Measurements from ENCODE around the gene CLNS1A.

Gene CLNS1A

DNA sequence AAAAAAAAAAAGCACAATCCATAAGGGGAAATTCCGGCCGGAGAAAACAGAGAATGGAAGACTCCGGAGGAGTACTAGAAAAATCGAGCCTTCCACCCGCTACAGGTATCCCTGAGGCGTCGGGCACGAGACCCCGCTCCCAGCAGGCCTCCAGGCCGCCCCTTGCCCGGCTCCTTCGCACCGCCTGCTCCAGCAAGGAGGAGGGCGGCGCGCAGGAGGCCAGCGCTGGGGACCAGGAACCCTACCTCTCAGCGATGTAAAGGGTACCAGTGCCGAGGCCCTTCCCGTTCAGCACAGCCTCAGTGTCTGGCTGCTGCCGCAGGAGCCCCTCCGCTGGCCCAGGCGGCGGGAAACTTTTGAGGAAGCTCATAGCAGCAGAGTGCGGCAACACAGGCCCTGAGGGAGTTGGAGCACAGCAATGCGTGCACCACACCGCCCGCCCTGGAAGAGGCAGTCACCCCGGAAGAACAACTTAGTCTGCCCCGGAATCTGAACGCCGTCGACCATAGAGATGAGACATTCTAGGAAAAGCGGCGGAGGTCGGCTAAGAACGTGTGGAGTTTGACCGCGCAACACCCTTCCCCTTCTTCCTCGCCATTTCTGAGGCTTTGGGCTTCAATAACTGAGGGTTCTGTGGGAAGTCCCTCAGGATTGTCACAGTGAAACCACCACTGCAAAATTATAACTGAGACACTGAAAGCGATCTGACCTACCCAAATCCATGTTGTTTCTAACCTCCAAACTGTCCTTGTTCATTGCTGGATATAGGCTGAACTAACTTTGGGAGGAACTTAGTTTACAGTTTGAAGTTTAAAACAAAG lies at the start of gene CLNS1A:
Gene CLNS1A (minus strand): TSS at position 450 of the 821 bp plus-strand sequence. CDS start 80 bp downstream, at position 370.
- Histone ChIP-seq H3K4me2 (ENCODE audit: low read length) (peak within 1 kb of the TSS; percentile 91), H3K36me3 (replicated peaks; ENCODE audit: low read depth, low read length) (peaks cover 20% of the 10 kb centered on the region), H3K27me3 (ENCODE audit: low read depth, low read length) (no peaks in the 10 kb centered on the region), H3K27ac (ENCODE audit: low read length) (peak within 1 kb of the TSS; percentile 68), H3K9me3 (ENCODE audit: insufficient read depth, low read length) (no peaks in the 10 kb centered on the region), H3K79me2 (ENCODE audit: low read length) (peaks cover 58% of the 10 kb centered on the region), H4K20me1 (ENCODE audit: insufficient read depth, low read length) (no peaks in the 10 kb centered on the region), H3K4me3 (ENCODE audit: low read length) (peak within 1 kb of the TSS; percentile 92), H3K4me1 (ENCODE audit: low read length) (peaks cover 13% of the 10 kb centered on the region), H3K9ac (ENCODE audit: low read length) (peak within 1 kb of the TSS; percentile 87), H2AFZ (ENCODE audit: low read depth, low read length) (peak within 1 kb of the TSS; percentile 99)
- TF ChIP-seq, protein P1, sequence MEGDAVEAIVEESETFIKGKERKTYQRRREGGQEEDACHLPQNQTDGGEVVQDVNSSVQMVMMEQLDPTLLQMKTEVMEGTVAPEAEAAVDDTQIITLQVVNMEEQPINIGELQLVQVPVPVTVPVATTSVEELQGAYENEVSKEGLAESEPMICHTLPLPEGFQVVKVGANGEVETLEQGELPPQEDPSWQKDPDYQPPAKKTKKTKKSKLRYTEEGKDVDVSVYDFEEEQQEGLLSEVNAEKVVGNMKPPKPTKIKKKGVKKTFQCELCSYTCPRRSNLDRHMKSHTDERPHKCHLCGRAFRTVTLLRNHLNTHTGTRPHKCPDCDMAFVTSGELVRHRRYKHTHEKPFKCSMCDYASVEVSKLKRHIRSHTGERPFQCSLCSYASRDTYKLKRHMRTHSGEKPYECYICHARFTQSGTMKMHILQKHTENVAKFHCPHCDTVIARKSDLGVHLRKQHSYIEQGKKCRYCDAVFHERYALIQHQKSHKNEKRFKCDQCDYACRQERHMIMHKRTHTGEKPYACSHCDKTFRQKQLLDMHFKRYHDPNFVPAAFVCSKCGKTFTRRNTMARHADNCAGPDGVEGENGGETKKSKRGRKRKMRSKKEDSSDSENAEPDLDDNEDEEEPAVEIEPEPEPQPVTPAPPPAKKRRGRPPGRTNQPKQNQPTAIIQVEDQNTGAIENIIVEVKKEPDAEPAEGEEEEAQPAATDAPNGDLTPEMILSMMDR (IDR thresholded peaks at IDR 0.05; ENCODE audit: low read depth, low read length), result no peak
- no peak for TF ChIP-seq EZH2phosphoT487 (IDR thresholded peaks at IDR 0.05; ENCODE audit: low read depth)

DNA sequence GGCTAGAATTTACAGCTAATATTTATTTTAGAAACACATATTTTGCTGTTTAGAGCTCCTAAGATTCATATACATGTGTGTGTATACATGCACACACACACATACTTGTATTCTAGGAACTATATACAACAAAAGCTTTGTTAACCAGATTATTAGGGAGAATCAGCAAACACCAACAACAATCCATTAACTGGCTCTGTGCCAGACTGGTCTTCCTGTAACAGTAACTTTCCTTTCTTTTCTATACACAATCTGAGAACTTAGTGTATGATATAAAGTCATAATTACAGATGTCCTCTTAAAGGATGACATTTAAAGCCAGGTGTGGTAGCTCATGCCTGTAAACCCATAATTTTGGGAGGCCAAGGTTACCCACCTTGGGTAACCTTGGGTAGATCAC lies 49.5 kb upstream of the CLNS1A start:
- H3K4me3 ChIP-seq (ENCODE audit: low read length), result no peak overlapping the region
- no peaks in the 10 kb centered on the region for H3K79me2 ChIP-seq (ENCODE audit: low read length)
- TF ChIP-seq EZH2phosphoT487 (IDR thresholded peaks at IDR 0.05; ENCODE audit: low read depth), result no peak
- TF ChIP-seq, protein P1 (IDR thresholded peaks at IDR 0.05; ENCODE audit: low read depth, low read length), result no peak
- H2AFZ ChIP-seq (ENCODE audit: low read depth, low read length), result no peak overlapping the region
- no peak overlapping the region for H3K27ac ChIP-seq (ENCODE audit: low read length)
- no peaks in the 10 kb centered on the region for H3K4me1 ChIP-seq (ENCODE audit: low read length)
- peaks cover 43% of the 10 kb centered on the region for H3K36me3 ChIP-seq (replicated peaks; ENCODE audit: low read depth, low read length)
- H3K27me3 ChIP-seq (ENCODE audit: low read depth, low read length), result no peaks in the 10 kb centered on the region
- no peak overlapping the region for H3K9ac ChIP-seq (ENCODE audit: low read length)
- H4K20me1 ChIP-seq (ENCODE audit: insufficient read depth, low read length), result no peaks in the 10 kb centered on the region
- H3K4me2 ChIP-seq (ENCODE audit: low read length), result no peak overlapping the region
- H3K9me3 ChIP-seq (ENCODE audit: insufficient read depth, low read length), result no peaks in the 10 kb centered on the region

DNA sequence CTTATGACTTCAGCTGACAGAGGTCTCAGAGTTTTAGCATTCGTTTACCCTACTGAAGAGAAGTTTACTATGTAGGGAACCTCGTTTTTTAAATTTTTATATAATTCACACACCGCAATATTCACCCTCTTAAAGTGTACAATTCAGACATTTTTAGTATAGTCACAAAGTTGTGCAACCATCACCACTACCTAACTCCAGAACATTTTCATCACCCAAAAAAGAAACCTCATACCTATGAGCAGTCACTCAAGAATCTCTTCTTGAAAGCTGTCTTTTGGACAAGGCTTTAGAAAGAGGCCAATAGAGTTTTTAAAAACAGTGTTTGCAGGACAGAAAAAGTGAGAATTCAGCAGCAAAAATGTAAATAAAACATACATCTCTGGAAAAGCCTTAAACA lies 39.5 kb upstream of the CLNS1A start:
- H3K4me1 ChIP-seq (ENCODE audit: low read length), result no peaks in the 10 kb centered on the region
- H3K27ac ChIP-seq (ENCODE audit: low read length), result no peak overlapping the region
- H4K20me1 ChIP-seq (ENCODE audit: insufficient read depth, low read length), result no peaks in the 10 kb centered on the region
- peaks cover 60% of the 10 kb centered on the region for H3K36me3 ChIP-seq (replicated peaks; ENCODE audit: low read depth, low read length)
- H3K79me2 ChIP-seq (ENCODE audit: low read length), result no peaks in the 10 kb centered on the region
- no peak overlapping the region for H3K9ac ChIP-seq (ENCODE audit: low read length)
- no peak overlapping the region for H3K4me3 ChIP-seq (ENCODE audit: low read length)
- no peak overlapping the region for H2AFZ ChIP-seq (ENCODE audit: low read depth, low read length)
- H3K4me2 ChIP-seq (ENCODE audit: low read length), result no peak overlapping the region
- H3K27me3 ChIP-seq (ENCODE audit: low read depth, low read length), result no peaks in the 10 kb centered on the region
- TF ChIP-seq, protein P1 (IDR thresholded peaks at IDR 0.05; ENCODE audit: low read depth, low read length), result no peak
- TF ChIP-seq EZH2phosphoT487 (IDR thresholded peaks at IDR 0.05; ENCODE audit: low read depth), result no peak
- no peaks in the 10 kb centered on the region for H3K9me3 ChIP-seq (ENCODE audit: insufficient read depth, low read length)

DNA sequence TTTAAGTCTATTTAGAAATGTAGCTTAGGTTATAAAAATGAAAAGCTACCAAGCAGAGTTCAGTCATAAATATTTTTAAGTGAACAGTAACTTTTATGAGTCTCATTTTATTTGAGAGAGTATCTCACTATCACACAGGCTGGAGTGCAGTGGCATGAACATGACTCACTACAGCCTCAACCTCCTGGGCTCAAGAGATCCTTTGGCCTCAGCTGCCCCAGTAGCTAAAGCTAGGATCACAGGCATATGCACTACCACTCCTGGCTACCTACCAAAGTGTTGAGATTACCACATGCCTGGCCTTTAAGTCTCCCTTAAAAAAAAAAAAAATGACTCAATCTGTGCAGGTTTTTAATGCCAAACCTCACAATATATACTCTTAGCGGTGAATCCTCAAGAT lies 34.7 kb upstream of the CLNS1A start:
- no peak overlapping the region for H2AFZ ChIP-seq (ENCODE audit: low read depth, low read length)
- H3K4me3 ChIP-seq (ENCODE audit: low read length), result no peak overlapping the region
- no peak overlapping the region for H3K9ac ChIP-seq (ENCODE audit: low read length)
- H3K4me2 ChIP-seq (ENCODE audit: low read length), result no peak overlapping the region
- H4K20me1 ChIP-seq (ENCODE audit: insufficient read depth, low read length), result no peaks in the 10 kb centered on the region
- H3K27me3 ChIP-seq (ENCODE audit: low read depth, low read length), result no peaks in the 10 kb centered on the region
- no peaks in the 10 kb centered on the region for H3K4me1 ChIP-seq (ENCODE audit: low read length)
- no peaks in the 10 kb centered on the region for H3K79me2 ChIP-seq (ENCODE audit: low read length)
- no peaks in the 10 kb centered on the region for H3K9me3 ChIP-seq (ENCODE audit: insufficient read depth, low read length)
- TF ChIP-seq, protein P1 (IDR thresholded peaks at IDR 0.05; ENCODE audit: low read depth, low read length), result no peak
- no peak for TF ChIP-seq EZH2phosphoT487 (IDR thresholded peaks at IDR 0.05; ENCODE audit: low read depth)
- H3K27ac ChIP-seq (ENCODE audit: low read length), result no peak overlapping the region
- peaks cover 62% of the 10 kb centered on the region for H3K36me3 ChIP-seq (replicated peaks; ENCODE audit: low read depth, low read length)
